IPS-20b (cell line): ENCODE results near the gene TMEM150A.
"Not testable (repeated sequence)": the region's sequence is repeated elsewhere in the genome, so short reads cannot be mapped to it uniquely, and the experiment has no call there.

ENCODE experiments used
- H3K27ac ChIP-seq: one replicate; pipeline ENCODE4 v1.5.1; 2013; ENCODE audit warnings: low read length
- H3K27me3 ChIP-seq: 2 replicates; pipeline ENCODE4 v1.6.1; 2013; ENCODE audit warnings: mild to moderate bottlenecking, low read length, inconsistent platforms; ENCODE audit not compliant: insufficient read depth
- H3K36me3 ChIP-seq: 2 replicates; pipeline ENCODE4 v1.6.1; 2013; ENCODE audit warnings: low read depth, mild to moderate bottlenecking, inconsistent platforms, low read length, moderate library complexity; ENCODE audit not compliant: insufficient read depth
- H3K4me1 ChIP-seq: 2 replicates; pipeline ENCODE4 v1.6.1; 2013; ENCODE audit warnings: mild to moderate bottlenecking, control low read depth, inconsistent platforms, low read length, moderate library complexity; ENCODE audit not compliant: insufficient read depth
- H3K4me3 ChIP-seq: 2 replicates; pipeline ENCODE4 v1.5.1; 2013; ENCODE audit warnings: mild to moderate bottlenecking, low read length, inconsistent platforms
- H3K9ac ChIP-seq: 2 replicates; pipeline ENCODE4 v1.6.1; 2013; ENCODE audit warnings: low read depth, mild to moderate bottlenecking, inconsistent platforms, low read length, moderate library complexity
- H3K9me3 ChIP-seq: 2 replicates; pipeline ENCODE4 v1.6.1; 2013; ENCODE audit warnings: mild to moderate bottlenecking, low read depth, low read length, inconsistent platforms; ENCODE audit not compliant: insufficient read depth

The TMEM150A gene

GRCh38 chr2:85598594-85599340 is 3.7 kb downstream of the TMEM150A start:
- H3K27me3 ChIP-seq: no peaks in the 10 kb centered on the region
- H3K4me3 ChIP-seq: no peak overlapping the region
- no peak overlapping the region for H3K27ac ChIP-seq
- no peak overlapping the region for H3K9ac ChIP-seq
- no peaks in the 10 kb centered on the region for H3K9me3 ChIP-seq
- H3K36me3 ChIP-seq: peaks cover 33% of the 10 kb centered on the region
- peaks cover 7% of the 10 kb centered on the region; the same call in 1 of the 2 replicates for H3K4me1 ChIP-seq

GRCh38 chr2:85597241-85597640 is 5.3 kb downstream of the TMEM150A start:
- Histone ChIP-seq H3K9ac (no peak overlapping the region), H3K27ac (no peak overlapping the region), H3K4me3 (no peak overlapping the region), H3K4me1 (peaks cover 7% of the 10 kb centered on the region; the same call in 1 of the 2 replicates), H3K9me3 (no peaks in the 10 kb centered on the region), H3K27me3 (no peaks in the 10 kb centered on the region), H3K36me3 (peaks cover 33% of the 10 kb centered on the region)

DNA sequence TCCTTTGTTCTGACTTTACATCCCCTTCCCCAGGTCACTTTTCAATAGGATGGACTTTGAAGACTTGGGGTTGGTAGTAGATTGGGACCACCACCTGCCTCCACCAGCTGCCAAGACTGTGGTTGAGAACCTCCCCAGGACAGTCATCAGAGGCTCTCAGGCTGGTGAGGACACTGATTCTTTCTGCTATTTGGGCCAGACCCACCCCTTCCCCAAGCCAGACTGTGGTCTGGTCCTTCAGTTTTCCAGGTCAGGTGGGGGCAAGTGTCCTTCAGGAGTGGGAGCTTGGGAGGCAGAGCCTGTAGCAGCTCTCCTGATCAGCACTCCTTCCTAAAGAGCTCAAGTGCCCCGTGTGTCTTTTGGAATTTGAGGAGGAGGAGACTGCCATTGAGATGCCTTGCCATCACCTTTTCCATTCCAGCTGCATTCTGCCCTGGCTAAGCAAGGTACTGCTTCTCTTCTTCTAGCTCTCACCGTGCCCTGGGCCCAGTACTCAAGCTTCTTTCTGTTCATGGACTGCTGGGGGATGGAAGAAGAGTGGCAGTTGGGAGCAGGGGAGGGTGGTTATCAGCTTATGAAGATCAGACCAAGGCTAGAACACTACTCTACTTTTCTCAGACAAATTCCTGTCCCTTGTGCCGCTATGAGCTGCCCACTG is 5.9 kb downstream of the TMEM150A start:
- no peaks in the 10 kb centered on the region for H3K9me3 ChIP-seq
- H3K27ac ChIP-seq: no peak overlapping the region
- H3K4me1 ChIP-seq: peaks cover 7% of the 10 kb centered on the region; the same call in 1 of the 2 replicates
- H3K27me3 ChIP-seq: no peaks in the 10 kb centered on the region
- peak overlapping the region; percentile 87 for H3K9ac ChIP-seq
- peaks cover 33% of the 10 kb centered on the region for H3K36me3 ChIP-seq
- peak overlapping the region; percentile 87 for H3K4me3 ChIP-seq

DNA sequence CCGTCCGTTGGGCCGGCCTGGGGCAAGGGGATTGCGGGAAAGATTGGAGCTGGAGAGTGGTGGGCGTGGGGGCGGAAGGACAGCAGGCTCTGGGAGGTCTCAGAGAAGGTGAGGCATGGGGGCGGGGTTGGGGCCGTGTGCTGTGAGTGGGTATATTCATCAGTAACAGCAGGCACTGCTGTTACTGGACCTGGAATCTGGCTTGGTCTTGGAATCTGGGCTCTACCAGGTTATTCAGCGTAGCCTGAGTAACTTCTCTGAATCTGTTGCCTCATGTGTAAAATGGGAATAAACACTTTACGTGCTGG is 6.5 kb downstream of the TMEM150A start:
- peaks cover 7% of the 10 kb centered on the region; the same call in 1 of the 2 replicates for H3K4me1 ChIP-seq
- no peaks in the 10 kb centered on the region for H3K27me3 ChIP-seq
- peaks cover 33% of the 10 kb centered on the region for H3K36me3 ChIP-seq
- no peak overlapping the region for H3K27ac ChIP-seq
- no peaks in the 10 kb centered on the region for H3K9me3 ChIP-seq
- H3K9ac ChIP-seq: peak overlapping the region; percentile 87
- peak overlapping the region; percentile 87 for H3K4me3 ChIP-seq

DNA sequence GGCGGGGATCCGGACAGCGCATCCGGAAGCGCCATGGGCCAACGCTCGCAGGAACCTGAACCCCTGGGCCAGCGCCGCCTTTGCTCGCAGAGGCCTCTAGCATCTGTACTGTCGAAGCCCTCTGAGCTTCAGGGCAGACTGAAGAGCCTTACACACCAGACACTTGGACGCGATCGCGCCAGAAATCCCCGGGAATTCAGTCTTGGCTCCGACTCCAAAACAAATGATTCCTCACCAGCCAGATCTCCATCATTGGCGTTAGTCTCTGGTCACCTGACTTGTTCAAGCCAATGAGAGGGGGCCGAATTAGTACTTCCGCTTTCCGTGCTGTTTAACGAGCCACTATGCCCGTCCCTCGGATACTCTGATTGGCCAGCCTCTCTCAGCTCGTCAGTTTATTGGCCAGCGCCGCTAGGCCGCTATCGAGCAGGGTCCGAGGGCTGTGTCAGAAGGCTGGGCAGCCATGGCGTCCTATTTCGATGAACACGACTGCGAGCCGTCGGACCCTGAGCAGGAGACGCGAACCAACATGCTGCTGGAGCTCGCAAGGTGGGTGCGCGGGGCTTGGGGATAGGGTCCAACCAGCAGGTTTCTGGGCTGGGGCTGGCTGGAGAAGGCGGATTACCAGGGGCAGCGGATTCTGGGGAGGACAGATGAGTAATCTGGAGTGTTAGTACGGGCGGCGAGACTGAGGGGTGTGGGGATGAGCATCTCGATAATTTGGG is 7.0 kb downstream of the TMEM150A start, which contains the start of gene RNF181:
Gene RNF181, plus strand, starts transcription at position 445 of the 725 bp plus-strand sequence. Its CDS starts 19 bp downstream, at position 464.
- Histone ChIP-seq H3K9me3 (no peaks in the 10 kb centered on the region), H3K9ac (peak within 1 kb of the TSS; percentile 87), H3K4me1 (peaks cover 7% of the 10 kb centered on the region; the same call in 1 of the 2 replicates), H3K27ac (peak within 1 kb of the TSS; percentile 86), H3K4me3 (peak within 1 kb of the TSS; percentile 87), H3K27me3 (no peaks in the 10 kb centered on the region), H3K36me3 (peaks cover 33% of the 10 kb centered on the region)

- Histone ChIP-seq H3K36me3 (peaks cover 32% of the 10 kb centered on the region), H3K9ac (peak overlapping the region; percentile 87; the same call in 1 of the 2 replicates), H3K4me3 (peak overlapping the region; percentile 87), H3K27ac (peak overlapping the region; percentile 86), H3K27me3 (no peaks in the 10 kb centered on the region), H3K9me3 (no peaks in the 10 kb centered on the region), H3K4me1 (peaks cover 7% of the 10 kb centered on the region; the same call in 1 of the 2 replicates)
These were observed 7.7 kb downstream of the TMEM150A start for GRCh38 chr2:85594715-85595300.

DNA sequence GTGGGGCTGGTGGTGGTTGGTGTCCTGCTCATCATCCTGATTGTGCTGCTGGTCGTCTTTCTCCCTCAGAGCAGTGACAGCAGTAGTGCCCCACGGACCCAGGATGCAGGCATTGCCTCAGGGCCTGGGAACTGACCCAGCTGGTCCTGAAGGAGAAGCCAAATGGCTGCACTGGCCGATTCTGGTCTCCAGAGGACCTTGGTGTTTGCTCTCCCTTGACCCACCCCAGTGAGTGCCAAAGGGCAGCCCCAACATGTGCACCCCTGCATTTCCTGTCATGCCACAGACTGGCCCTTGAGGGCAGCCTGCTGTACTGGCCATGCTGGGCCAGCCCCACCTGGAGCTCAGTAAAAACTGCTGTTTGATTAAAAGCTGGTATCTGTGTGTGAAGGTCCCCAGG is 9.5 kb downstream of the TMEM150A start:
- Histone ChIP-seq H3K9ac (no peak overlapping the region), H3K36me3 (peaks cover 15% of the 10 kb centered on the region), H3K9me3 (no peaks in the 10 kb centered on the region), H3K4me1 (peaks cover 7% of the 10 kb centered on the region; the same call in 1 of the 2 replicates), H3K4me3 (no peak overlapping the region), H3K27ac (no peak overlapping the region), H3K27me3 (no peaks in the 10 kb centered on the region; the same call in 1 of the 2 replicates)

- H3K27ac ChIP-seq, H3K9ac ChIP-seq, H3K27me3 ChIP-seq, H3K36me3 ChIP-seq, H3K4me3 ChIP-seq, H3K4me1 ChIP-seq, H3K9me3 ChIP-seq: not testable (repeated sequence)
These were observed 10.2 kb downstream of the TMEM150A start for GRCh38 chr2:85592299-85592698.

GRCh38 chr2:85591563-85591962 is 10.9 kb downstream of the TMEM150A start:
- Histone ChIP-seq H3K4me1 (peaks cover 6% of the 10 kb centered on the region; the same call in 1 of the 2 replicates), H3K4me3 (no peak overlapping the region), H3K27ac (no peak overlapping the region)

GRCh38 chr2:85590950-85591349 is 11.5 kb downstream of the TMEM150A start:
- Histone ChIP-seq H3K9me3 (no peaks in the 10 kb centered on the region), H3K4me3 (no peak overlapping the region), H3K36me3 (no peaks in the 10 kb centered on the region), H3K27ac (no peak overlapping the region), H3K9ac (no peak overlapping the region), H3K4me1 (0 out of 2 replicates have a peak, but pooled peaks cover 4% of the 10 kb centered on the region), H3K27me3 (peaks cover 2% of the 10 kb centered on the region; the same call in 1 of the 2 replicates)

More at GRCh38 chr2:85591563-85591962, 10.9 kb downstream of the TMEM150A start:
- Histone ChIP-seq H3K27me3 (no peaks in the 10 kb centered on the region; the same call in 1 of the 2 replicates), H3K36me3 (peaks cover under 1% of the 10 kb centered on the region; the same call in 1 of the 2 replicates), H3K9ac (no peak overlapping the region), H3K9me3 (no peaks in the 10 kb centered on the region)
